HG02678 (cell line): Measurements from ENCODE around the gene ANKH.
"Not testable (repeated sequence)": the region's sequence is repeated elsewhere in the genome, so short reads cannot be mapped to it uniquely, and the experiment has no call there.

ENCODE experiments used
- ATAC-seq: cut with Tn5 transposase; IDR thresholded peaks from one replicate; pipeline ENCODE4 v1.9.1; 2021; ENCODE audit warnings: mild to moderate bottlenecking, moderate library complexity; ENCODE audit not compliant: unreplicated experiment

The ANKH gene

GRCh38 chr5:14871214-14872069, at the start of gene ANKH:
TSS of gene ANKH (minus strand) at chr5:14871778. CDS start at chr5:14871447, 331 bp downstream.
- peak; percentile 87 for ATAC-seq

DNA sequence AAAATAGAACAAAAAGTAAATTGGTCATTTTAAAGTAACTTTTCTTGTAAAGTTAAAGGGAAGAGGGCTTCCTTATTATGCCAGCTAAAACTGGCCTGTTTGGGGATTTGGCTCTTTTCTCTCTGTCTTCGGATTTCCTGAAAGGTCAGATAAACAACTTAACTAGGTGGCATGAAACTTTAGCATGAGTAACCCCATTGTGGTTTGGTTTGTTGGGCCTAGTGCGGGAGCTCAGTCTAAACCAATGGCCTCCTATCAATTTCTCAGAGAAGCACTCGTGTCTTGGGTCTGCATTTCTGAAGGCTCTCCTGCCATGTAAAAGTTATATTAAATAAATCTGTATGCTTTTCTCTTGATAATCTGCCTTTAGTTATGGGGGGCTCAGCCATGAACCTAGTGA, 48.5 kb upstream of the ANKH start:
- ATAC-seq: no peak

- not testable (repeated sequence) for ATAC-seq
These were observed 47.5 kb upstream of the ANKH start for GRCh38 chr5:14919106-14919505.

- ATAC-seq: no peak
These were observed 46.1 kb upstream of the ANKH start for GRCh38 chr5:14917719-14918118.

DNA sequence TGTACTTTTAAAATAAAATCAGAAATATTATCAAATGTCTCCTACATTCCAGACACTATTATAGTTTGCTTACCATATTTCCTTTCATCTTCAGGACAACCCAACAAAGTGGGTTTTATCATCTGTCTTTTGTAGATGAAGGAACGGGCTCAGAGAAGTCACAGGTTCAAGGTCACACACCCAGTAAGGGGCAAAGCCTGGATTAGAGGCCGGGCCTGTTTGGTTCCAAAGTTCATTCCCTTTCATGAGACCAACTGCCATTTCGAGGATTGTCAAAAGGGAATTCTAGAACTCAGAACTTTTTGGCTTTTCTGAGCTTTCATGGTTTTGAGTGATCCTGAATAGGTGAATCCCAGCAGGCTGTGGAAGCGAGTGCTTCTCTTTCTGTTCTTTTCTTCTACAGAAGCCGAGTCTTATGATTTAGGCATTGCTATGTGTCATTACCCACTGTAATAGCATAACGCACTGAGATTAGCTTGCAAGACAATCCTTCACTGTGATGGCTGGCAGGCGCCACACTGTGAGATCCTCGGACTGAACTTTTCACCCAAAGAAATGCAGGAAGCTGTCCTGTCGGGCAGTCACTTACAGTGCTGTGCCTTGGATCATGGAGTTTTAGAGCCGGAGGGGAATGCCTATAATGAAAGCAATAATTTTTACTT, 43.8 kb upstream of the ANKH start:
- no peak for ATAC-seq

- no peak for ATAC-seq
These were observed 43.2 kb upstream of the ANKH start for GRCh38 chr5:14914623-14915260.

DNA sequence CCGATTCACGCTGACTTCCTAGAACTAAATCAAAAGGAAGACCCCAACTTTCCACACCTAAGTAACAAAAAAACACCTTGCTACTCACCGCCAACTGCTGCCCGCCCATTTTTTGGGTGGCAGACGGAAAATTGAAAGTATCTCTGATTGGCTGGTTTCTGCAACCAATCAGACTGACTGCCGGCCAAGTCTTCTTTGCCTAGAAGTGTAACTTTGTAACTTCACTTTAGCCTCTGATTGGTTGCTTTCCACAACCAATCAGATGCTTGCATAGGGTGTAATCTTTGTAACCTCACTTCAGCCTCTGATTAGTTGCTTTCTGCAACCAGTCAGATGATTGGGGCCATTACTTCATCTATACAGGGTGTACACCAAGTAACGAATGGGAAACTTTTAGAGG, 42.6 kb upstream of the ANKH start:
- ATAC-seq: no peak

- no peak for ATAC-seq
These were observed 41.5 kb upstream of the ANKH start for GRCh38 chr5:14913096-14913495.

DNA sequence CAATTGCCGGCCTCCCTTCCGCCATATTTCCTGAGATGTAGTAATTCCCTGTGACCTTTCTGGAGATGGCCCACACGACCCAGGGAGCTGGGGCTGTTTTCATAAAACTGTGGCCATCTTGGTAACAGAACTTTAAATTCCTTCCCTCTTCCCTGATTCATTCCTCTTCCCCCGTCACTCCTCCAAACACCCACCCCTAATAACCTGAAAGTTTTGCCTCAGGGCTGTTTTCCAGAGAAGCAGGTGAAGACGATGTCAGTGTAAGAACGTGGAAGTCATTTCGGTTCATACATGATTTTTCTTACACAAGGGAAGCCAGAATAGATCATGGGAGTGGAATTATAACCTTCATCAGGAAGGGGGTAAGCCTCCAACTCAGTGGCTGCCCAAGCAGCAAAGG, 40.6 kb upstream of the ANKH start:
- ATAC-seq: no peak

DNA sequence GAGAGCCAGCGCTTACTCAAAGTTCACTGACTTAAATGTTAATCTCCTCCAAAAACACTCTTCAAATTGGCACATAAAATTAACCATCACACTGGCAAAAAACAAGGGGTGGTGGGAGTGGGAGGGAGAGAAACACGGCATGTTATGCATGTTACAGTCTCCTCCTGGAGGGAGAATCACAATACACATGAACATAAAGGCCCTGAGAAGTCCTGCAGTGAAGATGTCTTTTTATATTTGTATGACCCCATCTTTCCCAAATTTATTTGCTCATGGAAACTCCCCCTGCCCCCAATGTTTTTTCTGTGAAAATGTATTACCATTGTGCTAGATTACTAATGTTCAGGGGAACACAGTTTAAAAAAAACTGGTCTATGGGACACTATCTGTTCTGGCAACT, 37.8 kb upstream of the ANKH start:
- ATAC-seq: no peak

- no peak for ATAC-seq
These were observed 36.6 kb upstream of the ANKH start for GRCh38 chr5:14908172-14908571.

GRCh38 chr5:14906628-14907027, 35.0 kb upstream of the ANKH start:
- no peak for ATAC-seq

- no peak for ATAC-seq
These were observed 31.4 kb upstream of the ANKH start for GRCh38 chr5:14902826-14903560.

DNA sequence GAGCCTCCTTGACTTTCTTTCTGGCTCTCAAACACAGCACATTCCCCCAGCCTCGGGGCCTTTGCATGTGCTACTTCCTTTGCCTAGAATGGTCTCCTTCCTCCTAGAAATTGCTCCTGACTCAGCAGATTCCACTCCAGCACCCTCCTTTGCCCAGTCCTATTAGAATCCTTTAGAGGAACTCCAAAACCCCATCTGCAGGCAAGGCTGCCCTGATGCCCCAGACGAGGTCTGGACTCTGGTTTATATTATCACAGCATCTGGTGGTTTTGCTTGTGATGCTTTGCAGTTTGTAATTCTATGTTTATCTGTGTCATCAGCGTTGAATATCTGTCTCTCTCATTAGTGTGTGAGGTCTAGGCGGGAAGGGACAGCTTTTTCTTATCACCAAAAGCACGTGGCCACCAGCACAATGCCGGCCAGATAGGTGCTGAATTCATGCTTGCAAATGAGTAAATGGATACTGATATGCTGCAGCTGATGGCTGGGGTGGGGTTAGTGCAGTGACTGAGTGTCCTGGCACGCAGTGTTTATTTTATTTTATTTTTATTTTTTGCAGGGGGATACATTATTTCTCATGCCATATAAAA, 30.0 kb upstream of the ANKH start:
- no peak for ATAC-seq

GRCh38 chr5:14900693-14901461, 29.3 kb upstream of the ANKH start:
- ATAC-seq: no peak

- ATAC-seq: no peak
These were observed 24.6 kb upstream of the ANKH start for GRCh38 chr5:14896131-14896530.

DNA sequence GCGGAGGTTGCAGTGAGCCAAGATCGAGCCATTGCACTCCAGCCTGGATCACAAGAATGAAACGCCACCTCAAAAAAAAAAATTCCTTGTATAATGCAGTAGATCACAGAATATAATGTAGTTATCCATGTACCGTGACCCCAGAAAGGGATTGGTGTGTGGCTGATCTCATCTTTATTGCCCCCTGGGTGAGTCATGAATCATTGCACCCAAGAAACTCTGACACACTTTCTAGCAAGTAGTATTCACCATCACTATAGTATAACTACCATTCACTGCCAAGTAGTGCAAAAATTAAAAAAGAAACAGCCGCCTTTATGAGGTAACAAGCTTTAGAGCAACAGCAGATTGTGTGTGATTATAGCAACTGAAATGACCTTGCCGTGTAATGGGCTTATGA, 23.7 kb upstream of the ANKH start:
- ATAC-seq: no peak

- ATAC-seq: no peak
These were observed 23.2 kb upstream of the ANKH start for GRCh38 chr5:14894748-14895147.

GRCh38 chr5:14893381-14893780, 21.8 kb upstream of the ANKH start:
- no peak for ATAC-seq

GRCh38 chr5:14890846-14891245, 19.3 kb upstream of the ANKH start:
- no peak for ATAC-seq
